ENCODE measurements around the gene ERC2.
"Not testable (repeated sequence)": the region's sequence is repeated elsewhere in the genome, so short reads cannot be mapped to it uniquely, and the experiment has no call there.

The ERC2 gene

DNA sequence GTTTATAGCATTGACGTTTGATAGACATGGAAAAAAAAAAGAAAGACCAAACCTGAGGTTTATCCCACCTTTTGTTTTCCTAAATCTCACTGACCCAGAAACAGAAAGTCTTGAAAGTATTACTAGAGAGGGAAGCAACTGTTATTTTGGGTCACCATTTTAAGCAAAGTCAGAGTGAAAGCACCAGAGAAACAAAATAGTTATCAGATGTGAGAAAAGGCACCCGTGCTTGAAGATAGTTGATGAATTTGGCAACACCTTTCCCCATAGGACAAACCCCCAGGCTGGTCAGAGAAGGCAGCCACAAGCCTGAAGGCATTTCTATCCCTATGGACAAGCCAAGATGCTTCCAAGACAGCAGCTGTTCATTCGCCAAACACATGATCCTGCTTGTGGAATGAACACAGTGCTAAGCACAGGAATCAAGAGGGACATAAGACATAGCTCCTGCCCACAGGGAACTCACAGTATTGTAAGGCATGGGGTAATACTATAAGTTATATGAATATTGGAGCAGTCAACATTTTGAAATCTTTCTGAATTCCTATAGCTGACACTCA is 170.9 kb downstream of the ERC2 start:
- no peak overlapping the region for H3K4me3 Mint-ChIP-seq
- H3K36me3 Mint-ChIP-seq (ENCODE audit: low read depth) = no peaks in the 10 kb centered on the region
- no peaks in the 10 kb centered on the region for H3K9me3 Mint-ChIP-seq
- intact Hi-C loops (cut with micrococcal nuclease) = no loop called here
- no peaks in the 10 kb centered on the region for H3K4me1 Mint-ChIP-seq (ENCODE audit: low read depth)
- H3K27ac Mint-ChIP-seq = no peak overlapping the region
- peaks cover 7% of the 10 kb centered on the region for H3K27me3 Mint-ChIP-seq

DNA sequence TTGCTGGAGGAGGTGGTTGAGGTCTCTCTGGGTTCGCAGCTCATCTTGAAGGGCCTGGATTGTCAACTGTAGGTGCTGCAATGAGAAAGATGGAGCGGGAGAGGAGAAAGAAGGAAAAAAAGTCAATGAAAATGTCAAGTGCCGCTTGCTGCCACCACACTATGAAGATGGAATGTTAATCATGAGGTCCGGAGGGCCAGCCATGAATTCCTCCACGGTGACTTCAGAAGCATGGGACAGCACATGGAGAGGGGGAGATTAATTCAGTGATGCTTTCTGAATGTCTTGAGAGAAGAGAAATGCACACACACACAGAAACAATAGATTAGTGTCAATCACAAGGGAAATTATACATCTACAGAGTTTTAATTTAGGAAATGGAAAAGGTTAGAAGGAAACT is 171.9 kb downstream of the ERC2 start:
- no peaks in the 10 kb centered on the region for H3K4me1 Mint-ChIP-seq (ENCODE audit: low read depth)
- H3K36me3 Mint-ChIP-seq (ENCODE audit: low read depth) = no peaks in the 10 kb centered on the region
- H3K9me3 Mint-ChIP-seq = no peaks in the 10 kb centered on the region
- peaks cover 6% of the 10 kb centered on the region for H3K27me3 Mint-ChIP-seq
- H3K4me3 Mint-ChIP-seq = no peak overlapping the region
- no peak overlapping the region for H3K27ac Mint-ChIP-seq
- intact Hi-C loops (cut with micrococcal nuclease) = no loop called here

DNA sequence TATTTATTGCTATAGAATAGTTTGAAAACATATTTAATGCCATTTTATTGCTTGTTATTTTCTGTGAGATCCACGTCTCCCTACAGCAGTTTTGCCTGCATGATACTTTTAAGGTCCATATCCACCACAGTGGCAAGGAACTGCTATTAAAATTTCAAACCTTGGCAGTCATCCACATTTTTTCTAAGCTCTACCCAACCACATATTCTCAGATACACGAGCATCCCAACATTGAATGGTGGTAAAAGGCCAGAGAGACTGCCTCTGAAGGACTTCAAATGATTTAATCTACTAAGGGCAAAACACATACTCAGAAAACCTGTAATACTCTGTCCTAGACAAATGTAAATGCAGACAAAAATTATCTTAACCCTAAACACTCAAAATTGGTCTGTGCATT is 173.1 kb downstream of the ERC2 start:
- H3K27me3 Mint-ChIP-seq = peaks cover 5% of the 10 kb centered on the region
- no peak overlapping the region for H3K27ac Mint-ChIP-seq
- no peak overlapping the region for H3K4me3 Mint-ChIP-seq
- no peaks in the 10 kb centered on the region for H3K4me1 Mint-ChIP-seq (ENCODE audit: low read depth)
- H3K9me3 Mint-ChIP-seq = no peaks in the 10 kb centered on the region
- intact Hi-C loops (cut with micrococcal nuclease) = no loop called here
- H3K36me3 Mint-ChIP-seq (ENCODE audit: low read depth) = no peaks in the 10 kb centered on the region

DNA sequence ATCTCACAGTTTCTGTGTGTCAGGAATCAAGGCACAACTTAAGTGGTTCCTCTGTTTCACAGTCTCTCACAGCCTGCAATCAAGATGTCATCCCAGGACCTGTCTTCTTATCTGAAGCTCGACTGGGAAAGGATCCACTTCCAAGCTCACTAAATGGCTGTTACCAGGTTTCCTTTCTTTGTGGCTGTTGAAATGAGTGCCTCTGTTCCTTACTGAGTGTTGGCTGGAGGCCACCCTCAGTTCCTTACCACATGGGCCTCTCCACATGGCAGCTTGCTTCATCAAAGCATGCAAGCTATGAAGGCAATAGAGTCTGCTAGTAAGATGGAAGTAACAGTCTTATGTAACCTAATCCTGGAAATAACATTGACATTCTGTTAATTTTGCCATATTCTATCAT is 174.0 kb downstream of the ERC2 start:
- Mint-ChIP-seq H3K27ac (no peak overlapping the region), H3K36me3 (ENCODE audit: low read depth) (no peaks in the 10 kb centered on the region), H3K4me1 (ENCODE audit: low read depth) (no peaks in the 10 kb centered on the region), H3K4me3 (no peak overlapping the region), H3K27me3 (peaks cover 5% of the 10 kb centered on the region), H3K9me3 (no peaks in the 10 kb centered on the region)
- intact Hi-C loops (cut with micrococcal nuclease) = no loop called here

DNA sequence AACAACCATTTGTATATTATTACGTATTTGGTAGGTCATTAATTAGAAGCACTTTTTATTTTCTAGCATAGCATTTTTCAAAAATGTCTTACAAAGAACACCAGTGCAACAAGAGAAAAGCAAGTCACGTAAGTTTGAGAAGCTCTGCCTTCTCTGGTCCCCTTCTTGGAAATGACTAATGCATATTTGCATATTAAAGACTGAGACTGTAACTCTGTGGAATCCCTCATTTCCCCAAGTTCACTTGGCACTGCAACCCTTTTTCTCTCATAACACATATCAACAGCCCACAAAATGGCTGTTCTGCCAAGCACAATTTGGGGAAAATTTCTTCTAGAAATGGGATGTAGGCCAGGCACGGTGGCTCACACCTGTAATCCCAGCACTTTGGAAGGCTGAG is 176.3 kb downstream of the ERC2 start:
- intact Hi-C loops (cut with micrococcal nuclease) = no loop called here
- H3K9me3 Mint-ChIP-seq = no peaks in the 10 kb centered on the region
- H3K27me3 Mint-ChIP-seq = peaks cover 8% of the 10 kb centered on the region
- no peak overlapping the region for H3K27ac Mint-ChIP-seq
- H3K4me1 Mint-ChIP-seq (ENCODE audit: low read depth) = no peaks in the 10 kb centered on the region
- H3K4me3 Mint-ChIP-seq = no peak overlapping the region
- no peaks in the 10 kb centered on the region for H3K36me3 Mint-ChIP-seq (ENCODE audit: low read depth)

DNA sequence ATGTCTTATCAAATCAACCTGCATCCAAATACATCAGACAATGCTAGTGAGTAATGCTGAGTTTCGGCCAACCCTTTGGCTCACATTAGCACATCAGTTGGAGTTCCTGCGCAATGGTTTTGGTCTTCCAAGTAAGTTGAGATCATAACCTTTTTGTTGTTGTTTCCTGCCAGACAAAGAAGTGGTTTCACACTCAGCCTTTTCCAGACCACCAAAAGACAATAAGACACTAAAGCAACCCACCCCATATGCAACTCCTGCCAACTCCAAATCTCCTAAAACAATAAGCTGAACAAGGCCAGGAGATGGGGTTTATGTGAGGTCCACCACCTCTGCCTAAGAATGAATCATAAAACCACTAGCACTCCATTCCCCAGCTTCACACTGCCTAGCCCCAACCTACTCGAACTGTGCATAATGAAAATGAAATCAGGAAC is 177.0 kb downstream of the ERC2 start:
- Mint-ChIP-seq H3K36me3 (ENCODE audit: low read depth) (no peaks in the 10 kb centered on the region), H3K4me3 (no peak overlapping the region), H3K27me3 (peaks cover 6% of the 10 kb centered on the region), H3K9me3 (no peaks in the 10 kb centered on the region), H3K27ac (no peak overlapping the region), H3K4me1 (ENCODE audit: low read depth) (no peaks in the 10 kb centered on the region)
- intact Hi-C loops (cut with micrococcal nuclease) = no loop called here

DNA sequence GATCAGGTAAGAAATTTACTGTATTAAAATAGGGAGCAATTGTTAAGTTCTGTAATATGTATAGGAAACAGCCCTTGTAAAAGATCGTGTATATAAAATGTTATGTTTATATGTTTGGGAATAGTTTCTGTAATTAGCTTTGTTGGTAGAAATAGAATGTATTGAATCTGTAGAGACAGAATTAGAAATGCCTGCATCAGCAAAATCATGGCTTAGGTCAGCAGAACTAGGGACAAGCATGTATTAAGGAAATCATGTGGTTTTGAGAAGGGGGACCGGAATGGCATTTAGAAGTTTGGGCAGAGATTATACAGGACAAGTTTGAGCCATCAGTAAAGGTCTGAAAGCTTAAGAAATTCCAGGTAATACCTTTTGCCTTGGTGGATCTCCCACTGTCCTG is 177.9 kb downstream of the ERC2 start:
- Mint-ChIP-seq H3K9me3 (no peaks in the 10 kb centered on the region), H3K27me3 (peaks cover 2% of the 10 kb centered on the region), H3K36me3 (ENCODE audit: low read depth) (no peaks in the 10 kb centered on the region), H3K4me1 (ENCODE audit: low read depth) (no peaks in the 10 kb centered on the region), H3K4me3 (no peak overlapping the region), H3K27ac (no peak overlapping the region)
- intact Hi-C loops (cut with micrococcal nuclease) = no loop called here

DNA sequence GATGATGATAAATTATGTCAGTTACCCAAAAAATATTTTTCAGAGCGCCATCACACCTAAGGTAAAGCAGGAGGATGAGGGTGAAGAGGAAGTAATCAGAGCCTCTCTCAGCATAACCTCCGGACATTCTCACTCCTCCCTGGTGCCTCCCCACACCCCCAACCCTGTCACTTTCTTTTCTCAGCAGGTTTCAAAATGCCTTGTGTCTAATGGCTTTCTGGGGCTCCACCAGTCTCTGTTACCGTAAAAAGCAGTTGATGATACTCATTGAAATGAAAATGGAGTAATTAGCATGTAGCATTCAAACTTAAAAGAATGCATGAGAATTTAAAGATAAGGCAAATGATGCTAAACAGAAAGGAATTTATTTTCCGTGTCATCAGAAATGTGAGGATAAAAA is 180.0 kb downstream of the ERC2 start:
- Mint-ChIP-seq H3K27ac (no peak overlapping the region), H3K4me1 (ENCODE audit: low read depth) (no peaks in the 10 kb centered on the region), H3K9me3 (no peaks in the 10 kb centered on the region), H3K36me3 (ENCODE audit: low read depth) (no peaks in the 10 kb centered on the region), H3K27me3 (peaks cover 6% of the 10 kb centered on the region), H3K4me3 (no peak overlapping the region)
- intact Hi-C loops (cut with micrococcal nuclease) = no loop called here

DNA sequence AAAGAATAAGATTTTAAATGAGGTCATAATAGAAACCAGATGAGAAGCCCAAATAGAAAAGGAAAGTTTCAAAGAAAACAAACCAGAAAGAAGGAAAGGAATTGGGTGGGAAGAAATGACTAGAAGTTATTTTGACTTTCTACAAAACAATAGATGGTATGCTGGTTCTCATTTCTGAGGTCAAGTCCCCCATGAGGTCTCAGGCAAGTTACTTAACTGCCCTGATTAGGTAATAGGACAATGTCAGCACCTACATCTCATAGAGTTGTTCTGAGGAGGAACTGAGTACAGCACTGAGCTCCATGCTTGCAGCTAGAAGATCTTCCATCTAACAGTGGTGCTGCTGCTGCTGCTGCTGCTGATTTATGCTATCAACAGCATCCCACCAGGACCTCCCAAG is 185.9 kb downstream of the ERC2 start:
- no peaks in the 10 kb centered on the region for H3K9me3 Mint-ChIP-seq
- no peaks in the 10 kb centered on the region for H3K4me1 Mint-ChIP-seq (ENCODE audit: low read depth)
- H3K4me3 Mint-ChIP-seq = no peak overlapping the region
- intact Hi-C loops (cut with micrococcal nuclease) = no loop called here
- peaks cover 3% of the 10 kb centered on the region for H3K27me3 Mint-ChIP-seq
- H3K27ac Mint-ChIP-seq = no peak overlapping the region
- H3K36me3 Mint-ChIP-seq (ENCODE audit: low read depth) = no peaks in the 10 kb centered on the region

DNA sequence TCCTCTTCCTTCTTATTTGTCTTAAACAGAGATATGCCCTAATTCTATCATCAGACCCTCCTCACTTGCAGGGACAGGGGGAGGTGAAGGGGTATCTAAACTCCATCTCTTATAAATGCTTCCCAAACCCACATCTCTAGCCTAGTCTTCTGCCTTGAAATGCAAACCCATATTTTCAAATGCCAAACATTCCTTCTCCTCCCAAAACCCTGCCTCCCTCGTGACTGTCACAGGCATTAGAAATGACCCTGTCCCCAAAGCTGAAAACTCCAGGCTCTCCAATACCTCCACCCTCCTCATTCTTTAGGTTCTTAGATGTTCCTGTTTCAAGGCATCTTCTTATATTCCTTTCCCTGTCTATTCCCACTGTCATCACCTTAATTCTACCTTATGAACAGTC is 191.0 kb downstream of the ERC2 start:
- Mint-ChIP-seq H3K9me3 (no peaks in the 10 kb centered on the region), H3K27me3 (no peaks in the 10 kb centered on the region), H3K27ac (no peak overlapping the region), H3K36me3 (ENCODE audit: low read depth) (no peaks in the 10 kb centered on the region), H3K4me3 (no peak overlapping the region), H3K4me1 (ENCODE audit: low read depth) (no peaks in the 10 kb centered on the region)
- intact Hi-C loops (cut with micrococcal nuclease) = no loop called here

DNA sequence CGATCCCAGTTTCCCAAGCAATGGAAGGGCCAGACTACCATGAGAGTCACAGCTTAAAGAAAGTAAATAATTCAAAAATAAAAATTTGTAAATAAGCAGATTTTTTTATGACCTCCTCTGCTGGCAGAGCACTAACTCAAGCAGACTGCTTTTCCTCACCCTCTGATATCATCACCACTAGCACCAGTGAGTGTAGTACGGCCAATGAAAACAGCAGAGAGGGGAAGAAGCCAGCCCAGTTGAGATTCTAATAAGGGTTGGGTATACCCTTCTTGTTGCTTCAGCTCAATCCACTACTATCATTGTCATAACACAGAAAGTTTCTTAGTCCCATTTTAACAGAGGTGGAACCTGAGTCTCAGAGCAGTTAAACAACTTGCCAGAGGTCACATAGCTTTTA is 193.1 kb downstream of the ERC2 start:
- intact Hi-C loops (cut with micrococcal nuclease) = no loop called here

DNA sequence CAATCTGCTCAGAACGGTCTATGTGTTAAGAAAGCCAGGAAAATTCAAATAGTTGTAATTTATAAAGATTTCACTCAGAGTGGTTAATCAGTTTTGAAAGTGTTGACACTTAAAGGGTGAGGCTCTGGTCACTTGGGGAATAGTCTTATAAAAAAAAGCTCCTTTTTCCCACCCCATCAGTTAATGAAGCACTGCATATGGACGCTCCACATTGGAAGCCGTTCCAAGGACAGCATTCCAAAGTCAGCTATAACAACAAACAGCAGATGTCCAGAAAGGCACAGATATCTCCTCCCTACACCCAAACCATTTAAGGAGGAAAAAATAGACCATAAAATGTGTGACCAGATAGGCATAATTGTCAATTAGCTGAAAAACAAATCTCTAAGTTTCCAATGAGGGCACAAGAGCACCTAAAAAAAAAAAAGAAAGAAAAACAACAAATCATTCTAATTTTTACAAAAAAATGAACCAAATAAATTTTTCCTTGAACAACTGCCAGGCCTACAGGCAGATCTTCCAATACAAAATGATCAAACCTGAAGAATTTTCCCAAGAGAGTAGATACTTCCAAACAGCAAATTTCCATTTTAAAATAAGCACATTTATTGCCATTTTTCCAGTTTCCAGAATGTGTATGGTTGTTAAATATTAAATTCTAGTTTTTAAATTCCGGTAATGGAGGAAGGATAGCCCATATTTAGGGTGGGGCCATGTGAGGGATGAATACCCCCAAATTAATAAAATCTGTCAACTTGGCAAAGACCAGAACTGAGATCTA is 198.3 kb downstream of the ERC2 start:
- no peaks in the 10 kb centered on the region for H3K9me3 Mint-ChIP-seq
- no peaks in the 10 kb centered on the region for H3K4me1 Mint-ChIP-seq (ENCODE audit: low read depth)
- H3K27me3 Mint-ChIP-seq = peaks cover 4% of the 10 kb centered on the region
- no peak overlapping the region for H3K27ac Mint-ChIP-seq
- no peak overlapping the region for H3K4me3 Mint-ChIP-seq
- intact Hi-C loops (cut with micrococcal nuclease) = no loop called here
- H3K36me3 Mint-ChIP-seq (ENCODE audit: low read depth) = no peaks in the 10 kb centered on the region

More for the DNA sequence above, 193.1 kb downstream of the ERC2 start:
- Mint-ChIP-seq H3K4me1 (ENCODE audit: low read depth) (no peaks in the 10 kb centered on the region), H3K27ac (no peak overlapping the region), H3K4me3 (no peak overlapping the region), H3K27me3 (peaks cover 2% of the 10 kb centered on the region), H3K36me3 (ENCODE audit: low read depth) (no peaks in the 10 kb centered on the region), H3K9me3 (no peaks in the 10 kb centered on the region)

DNA sequence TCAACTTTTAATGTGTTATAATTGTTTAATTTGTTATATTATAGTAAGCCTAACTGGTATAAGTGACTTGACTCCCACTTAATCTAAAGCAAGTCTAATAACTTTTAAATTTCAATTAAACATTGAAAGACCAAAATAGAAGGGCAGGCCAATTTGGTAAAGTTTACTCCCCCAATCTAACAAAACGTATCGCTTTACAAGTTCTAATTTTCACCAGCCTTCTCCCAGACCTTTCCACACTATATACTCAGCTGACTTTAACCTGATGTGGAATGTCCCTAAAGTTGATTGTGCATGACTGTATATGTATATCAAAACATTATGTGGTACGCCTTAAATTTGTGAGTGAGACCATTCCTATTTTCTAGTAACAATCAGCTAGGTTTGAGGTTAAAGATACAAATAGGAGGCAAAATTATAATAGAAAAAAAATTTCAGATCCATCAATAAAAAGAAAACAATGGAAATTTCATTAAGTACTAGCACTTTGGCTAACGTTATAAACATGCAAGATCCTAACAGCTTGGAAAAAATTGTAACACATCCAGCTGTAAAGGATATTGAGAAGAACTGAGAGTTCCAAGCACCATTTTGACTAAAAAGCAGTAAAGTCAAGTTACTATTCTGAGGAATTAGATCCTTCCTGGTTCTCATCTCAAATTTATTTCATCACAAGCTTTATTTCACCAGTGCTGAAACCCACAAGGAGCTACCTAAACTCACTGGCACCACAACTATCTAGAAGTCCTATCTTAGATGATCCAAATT is 199.5 kb downstream of the ERC2 start:
- intact Hi-C loops (cut with micrococcal nuclease) = no loop called here
- H3K36me3 Mint-ChIP-seq (ENCODE audit: low read depth) = no peaks in the 10 kb centered on the region
- peaks cover 4% of the 10 kb centered on the region for H3K27me3 Mint-ChIP-seq
- H3K27ac Mint-ChIP-seq = no peak overlapping the region
- H3K9me3 Mint-ChIP-seq = no peaks in the 10 kb centered on the region
- H3K4me3 Mint-ChIP-seq = no peak overlapping the region
- no peaks in the 10 kb centered on the region for H3K4me1 Mint-ChIP-seq (ENCODE audit: low read depth)

DNA sequence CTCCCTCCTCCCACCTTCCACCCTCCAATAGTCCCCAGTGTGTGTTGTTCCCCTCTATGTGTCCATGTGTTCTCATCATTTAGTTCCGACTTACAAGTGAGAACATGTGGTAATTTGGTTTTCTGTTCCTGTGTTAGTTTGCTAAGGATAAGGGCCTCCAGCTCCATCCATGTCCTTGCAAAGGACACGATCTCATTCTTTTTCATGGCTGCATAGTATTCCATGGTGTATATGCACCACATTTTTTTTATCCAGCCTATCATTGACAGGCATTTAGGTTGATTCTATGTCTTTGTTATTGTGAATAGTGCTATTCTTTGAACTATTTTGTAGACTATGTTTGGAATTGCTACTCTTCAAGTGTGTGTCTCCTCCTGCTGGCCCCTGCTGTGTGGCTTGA is 206.4 kb downstream of the ERC2 start:
- H3K36me3 Mint-ChIP-seq (ENCODE audit: low read depth); H3K9me3 Mint-ChIP-seq; intact Hi-C loops (cut with micrococcal nuclease); H3K4me3 Mint-ChIP-seq; H3K4me1 Mint-ChIP-seq (ENCODE audit: low read depth); H3K27ac Mint-ChIP-seq; H3K27me3 Mint-ChIP-seq: not testable (repeated sequence)
